ENCODE data around the gene KRTAP3-1. TPM values are rescaled to one million over a fixed set of nuclear protein-coding genes. Genes with fewer than 3 reads are reported as not detected.

The KRTAP3-1 gene
- total and polyA plus RNA-seq, 8 donors, result not detected

GRCh38 chr17:41018541-41018940, 9.6 kb upstream of the KRTAP3-1 start:
- H3K4me1 ChIP-seq, result no peaks in the 10 kb centered on the region
- intact Hi-C loops (cut with DNase I), result no loop called here
- H3K4me3 ChIP-seq, result no peak overlapping the region
- H3K9me3 ChIP-seq, result no peaks in the 10 kb centered on the region
- no peak for ATAC-seq
- no peaks in the 10 kb centered on the region for H3K27me3 ChIP-seq
- no peak for TF ChIP-seq CTCF (IDR thresholded peaks at IDR 0.05)
- no peak for DNase-seq
- H3K27ac ChIP-seq, result no peak overlapping the region
- H3K36me3 ChIP-seq, result no peaks in the 10 kb centered on the region

GRCh38 chr17:41016578-41017215, 7.8 kb upstream of the KRTAP3-1 start:
- Histone ChIP-seq H3K36me3 (no peaks in the 10 kb centered on the region), H3K9me3 (no peaks in the 10 kb centered on the region), H3K27me3 (no peaks in the 10 kb centered on the region), H3K4me3 (no peak overlapping the region), H3K4me1 (no peaks in the 10 kb centered on the region), H3K27ac (no peak overlapping the region)
- no peak for TF ChIP-seq CTCF (IDR thresholded peaks at IDR 0.05)
- ATAC-seq (no peak), DNase-seq (no peak)
- intact Hi-C loops (cut with DNase I), result no loop called here

GRCh38 chr17:41015454-41015853, 6.5 kb upstream of the KRTAP3-1 start:
- TF ChIP-seq CTCF (IDR thresholded peaks at IDR 0.05), result no peak
- Histone ChIP-seq H3K36me3 (no peaks in the 10 kb centered on the region), H3K4me3 (no peak overlapping the region), H3K27ac (no peak overlapping the region), H3K9me3 (no peaks in the 10 kb centered on the region), H3K4me1 (no peaks in the 10 kb centered on the region), H3K27me3 (no peaks in the 10 kb centered on the region)
- ATAC-seq (no peak), DNase-seq (no peak)
- intact Hi-C loops (cut with DNase I), result no loop called here

GRCh38 chr17:41013606-41014005, 4.7 kb upstream of the KRTAP3-1 start:
- no peak overlapping the region for H3K27ac ChIP-seq
- no peak for TF ChIP-seq CTCF (IDR thresholded peaks at IDR 0.05)
- no peak for DNase-seq

GRCh38 chr17:41013181-41013580, 4.3 kb upstream of the KRTAP3-1 start:
- ATAC-seq (no peak), DNase-seq (no peak)
- H3K4me1 ChIP-seq, result no peaks in the 10 kb centered on the region
- no peak overlapping the region for H3K4me3 ChIP-seq
- H3K27me3 ChIP-seq, result no peaks in the 10 kb centered on the region
- TF ChIP-seq CTCF (IDR thresholded peaks at IDR 0.05), result no peak
- intact Hi-C loops (cut with DNase I), result no loop called here
- no peaks in the 10 kb centered on the region for H3K36me3 ChIP-seq
- H3K9me3 ChIP-seq, result no peaks in the 10 kb centered on the region
- H3K27ac ChIP-seq, result no peak overlapping the region

More at GRCh38 chr17:41013606-41014005, 4.7 kb upstream of the KRTAP3-1 start:
- Histone ChIP-seq H3K4me1 (no peaks in the 10 kb centered on the region), H3K9me3 (no peaks in the 10 kb centered on the region), H3K36me3 (no peaks in the 10 kb centered on the region), H3K4me3 (no peak overlapping the region), H3K27me3 (no peaks in the 10 kb centered on the region)
- ATAC-seq, result no peak
- intact Hi-C loops (cut with DNase I), result no loop called here

All from left lung (tissue), 10 donors.